NCI-H446 (cell line): ENCODE measurements around the gene ZNF77.
"Not testable (repeated sequence)": the region's sequence is repeated elsewhere in the genome, so short reads cannot be mapped to it uniquely, and the experiment has no call there.

Experiments used
- DNase-seq, 2 experiments: peaks; one replicate each; lab custom pipeline; 2025; lab: John Stamatoyannopoulos, UW

ZNF77 gene

GRCh38 chr19:2917275-2918184 lies 27.2 kb downstream of the ZNF77 start:
- no peak for DNase-seq

DNA sequence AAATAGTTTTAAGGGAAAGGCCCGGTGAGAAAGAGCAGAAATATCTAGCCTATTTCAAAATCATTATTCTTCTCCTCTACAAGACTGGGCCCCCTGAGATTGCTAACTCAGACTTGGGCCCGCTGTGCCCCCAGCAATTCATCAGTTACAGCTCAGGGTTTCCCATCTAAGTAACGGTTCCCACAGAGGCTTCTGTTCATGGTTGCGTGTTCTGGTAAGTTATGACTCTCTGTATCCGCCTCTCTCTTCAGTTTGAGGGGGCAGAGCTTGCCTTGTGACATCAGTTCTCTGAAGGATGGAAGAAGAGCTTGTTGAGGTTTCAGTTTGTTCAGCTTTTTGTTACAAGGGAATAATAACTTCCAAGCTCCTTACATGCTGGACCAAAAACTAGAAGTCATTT lies 32.5 kb downstream of the ZNF77 start:
- DNase-seq: no peak

GRCh38 chr19:2906631-2907195 lies 38.1 kb downstream of the ZNF77 start:
- DNase-seq: no peak

DNA sequence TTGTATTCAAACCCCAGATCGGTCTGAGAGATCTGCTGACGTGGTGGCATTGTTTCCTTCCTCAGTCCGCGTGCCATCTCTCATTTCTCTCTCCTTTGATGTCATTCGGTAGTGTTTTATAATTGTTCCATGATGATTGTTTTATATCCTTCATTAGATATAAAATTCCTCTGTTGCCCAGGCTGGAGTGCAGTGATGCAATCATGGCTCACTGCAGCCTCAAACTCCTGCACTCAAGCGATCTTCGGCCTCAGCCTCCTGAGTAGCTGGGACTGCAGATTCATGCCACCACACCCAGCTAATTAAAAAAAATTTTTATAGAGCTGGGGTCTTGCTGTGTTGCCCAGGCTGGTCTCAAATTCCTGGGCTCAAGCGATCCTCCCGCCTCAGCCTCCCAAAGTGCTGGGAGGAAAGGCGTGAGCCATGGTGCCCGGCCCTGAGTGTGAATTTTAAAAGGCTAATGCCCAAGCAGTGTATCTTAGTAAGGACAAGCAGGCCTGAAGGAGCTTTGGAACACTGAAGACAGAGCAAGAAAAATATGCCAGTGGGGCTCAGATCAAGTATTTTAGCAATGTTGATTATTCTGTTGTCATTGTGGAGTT lies 38.8 kb downstream of the ZNF77 start:
- no peak for DNase-seq

- DNase-seq: not testable (repeated sequence)
Measured at GRCh38 chr19:2903326-2903725, 41.4 kb downstream of the ZNF77 start.

DNA sequence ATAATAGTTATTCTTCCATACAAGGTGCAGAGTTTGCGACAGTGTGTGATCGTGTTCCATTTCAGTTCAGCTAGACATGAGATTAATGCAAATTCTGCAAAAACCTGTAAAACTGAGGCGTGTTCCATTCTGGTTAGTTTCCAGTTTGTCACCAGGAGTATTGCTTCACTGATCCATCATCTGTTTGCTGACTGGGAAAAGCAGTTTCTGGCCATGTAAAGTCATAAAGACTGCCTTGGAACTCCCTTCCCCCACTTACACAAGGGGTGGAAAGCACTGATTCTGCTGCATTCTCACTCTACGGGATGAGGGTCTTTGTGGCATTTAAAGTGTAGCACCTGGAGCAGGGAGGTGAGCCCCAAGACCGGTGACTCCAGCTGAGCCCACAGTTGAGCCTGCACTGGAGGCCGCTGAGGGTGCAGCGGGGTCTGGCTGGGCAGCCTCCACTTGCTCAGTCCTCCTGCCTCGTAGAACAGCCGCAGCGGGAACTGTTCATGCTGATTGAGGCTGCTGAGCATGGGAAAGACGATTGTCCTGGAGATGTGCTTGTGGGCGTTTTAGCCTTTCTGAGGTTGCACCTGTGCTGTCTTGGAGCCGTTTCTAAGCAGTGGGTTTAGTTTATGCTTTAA lies 42.1 kb downstream of the ZNF77 start:
- no peak for DNase-seq

- peak; percentile 97 to 100 for DNase-seq
Measured at GRCh38 chr19:2900296-2901252, 44.2 kb downstream of the ZNF77 start, which contains the start of gene ZNF57. ZNF57 (plus strand) TSS chr19:2900928; CDS start chr19:2901046, 118 bp downstream.

- DNase-seq: no peak
Measured at GRCh38 chr19:2896694-2897093, 48.1 kb downstream of the ZNF77 start.

DNA sequence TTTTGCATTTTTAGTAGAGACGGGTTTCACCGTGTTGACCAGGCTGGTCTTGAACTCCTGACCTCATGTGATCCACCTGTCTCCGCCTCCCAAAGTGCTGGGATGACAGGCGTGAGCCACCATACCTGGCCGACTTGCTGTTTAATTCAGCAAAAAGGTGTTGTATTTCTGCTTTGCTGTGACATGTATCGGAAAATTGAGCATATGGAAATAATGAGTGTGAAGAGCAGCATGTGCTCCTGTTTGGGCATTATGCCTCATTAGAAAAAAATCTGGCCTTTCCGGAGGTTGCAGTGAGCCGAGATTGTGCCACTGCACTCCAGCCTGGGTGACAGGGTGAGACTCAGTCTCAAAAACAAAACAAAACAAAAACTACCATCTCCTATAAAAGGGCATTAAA lies 54.2 kb downstream of the ZNF77 start:
- not testable (repeated sequence) for DNase-seq

GRCh38 chr19:2888731-2889224 lies 56.0 kb downstream of the ZNF77 start:
- DNase-seq: no peak

DNA sequence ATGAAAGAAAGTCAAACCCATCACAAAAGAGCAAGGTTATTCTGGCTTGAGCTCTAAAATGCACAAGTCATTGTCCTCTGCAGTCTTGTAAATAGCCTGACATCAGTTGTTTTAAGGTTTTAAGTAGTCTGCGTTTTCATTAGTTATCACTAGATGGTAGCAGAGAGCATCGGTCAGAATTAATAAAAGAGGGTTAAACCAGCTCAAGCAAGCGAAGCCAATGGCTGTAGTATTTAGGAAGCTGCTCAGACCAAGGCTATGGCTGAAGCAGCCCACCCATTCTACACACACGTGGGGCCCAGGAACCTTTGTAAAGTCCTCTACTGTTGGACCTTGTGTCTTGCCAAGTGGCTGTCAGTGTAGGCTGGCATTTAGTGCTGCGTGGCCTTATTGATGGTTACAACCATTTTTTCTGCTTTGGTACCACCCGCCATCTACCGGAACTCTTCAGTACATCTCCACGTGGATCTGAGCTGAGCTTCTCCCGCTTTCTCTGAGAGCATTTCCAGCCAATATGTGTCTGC lies 57.3 kb downstream of the ZNF77 start:
- DNase-seq: peak; percentile 61 to 83

DNA sequence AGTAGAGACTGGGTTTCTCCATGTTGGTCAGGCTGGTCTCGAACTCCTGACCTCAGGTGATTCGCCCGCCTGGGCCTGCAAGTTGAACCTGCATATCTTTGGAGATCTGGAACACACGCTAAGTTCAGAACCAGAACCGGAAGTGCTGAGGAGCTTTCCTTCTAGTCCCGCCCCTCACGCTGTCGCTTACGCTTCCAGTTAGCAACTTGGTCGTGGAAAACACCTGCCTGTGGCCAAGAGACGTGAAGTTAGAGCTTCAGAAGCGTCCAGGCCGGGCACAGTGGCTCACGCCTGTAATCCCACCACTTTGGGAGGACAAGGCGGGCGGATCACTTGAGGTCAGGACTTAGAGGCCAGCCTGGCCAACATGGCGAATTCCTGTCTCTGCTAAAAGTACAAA lies 59.0 kb downstream of the ZNF77 start:
- DNase-seq: no peak

DNA sequence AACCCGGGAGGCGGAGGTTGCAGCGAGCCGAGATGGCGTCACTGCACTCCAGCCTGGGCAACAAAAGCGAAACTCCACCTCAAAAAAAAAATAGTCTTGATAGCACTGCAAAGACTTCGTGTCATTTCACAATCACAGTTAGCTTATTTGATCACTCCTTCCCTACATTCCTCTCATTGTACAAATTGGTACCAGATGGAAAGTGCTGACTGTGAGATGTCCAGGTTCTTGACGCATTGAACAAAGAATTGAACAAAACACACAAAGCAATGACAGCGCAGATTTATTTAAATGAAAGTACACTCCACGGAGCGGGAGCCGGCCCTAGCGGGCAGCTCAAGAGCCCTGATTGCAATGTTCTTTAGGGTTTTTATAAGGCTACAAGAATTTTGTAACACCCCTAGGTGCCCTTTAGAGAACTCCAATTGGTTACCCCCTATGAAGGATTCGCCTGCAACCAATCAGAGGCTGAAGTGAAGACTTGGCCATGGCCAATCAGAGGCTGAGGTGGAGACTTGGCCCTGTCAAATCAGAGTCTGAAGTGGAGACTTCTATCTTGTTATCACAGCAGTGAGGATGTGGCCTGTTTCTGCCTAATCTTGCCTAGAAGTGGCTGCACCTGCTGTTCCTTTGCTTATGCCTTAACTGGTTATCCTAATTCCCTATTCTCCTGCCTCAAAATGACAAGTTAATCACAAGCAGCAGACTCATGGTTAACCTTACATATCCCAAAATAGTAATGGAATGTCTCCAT lies 60.9 kb downstream of the ZNF77 start:
- peak in 1 of 2 experiments; percentile 29 for DNase-seq
